H9 (cell line): Measurements from ENCODE around the gene RIOK2. TPM values are rescaled to one million over a fixed set of nuclear protein-coding genes. Genes with fewer than 3 reads are reported as not detected.

Experiments used
- DNase-seq: peaks from one replicate; pipeline ENCODE4 v3.0.0-alpha.2; 2017
- H2AFZ ChIP-seq: one replicate; pipeline ENCODE4 v1.6.1; 2013; ENCODE audit warnings: mild to moderate bottlenecking, low read length, control low read depth, moderate library complexity
- H2AK5ac ChIP-seq: 2 replicates; pipeline ENCODE4 v1.6.1; 2013; ENCODE audit warnings: low read length, control low read depth, mixed read lengths; ENCODE audit not compliant: insufficient read length
- H2BK120ac ChIP-seq: one replicate; pipeline ENCODE4 v1.6.1; 2013; ENCODE audit warnings: low read depth, mild to moderate bottlenecking, low read length, control low read depth, inconsistent platforms; ENCODE audit not compliant: poor library complexity, severe bottlenecking
- H2BK12ac ChIP-seq: 2 replicates; pipeline ENCODE4 v1.6.1; 2013; ENCODE audit warnings: low read length, control low read depth, mixed read lengths, low read depth; ENCODE audit not compliant: insufficient read length
- H2BK15ac ChIP-seq: 2 replicates; pipeline ENCODE4 v1.6.1; 2013; ENCODE audit warnings: low read depth, low read length, control low read depth
- H2BK20ac ChIP-seq: one replicate; pipeline ENCODE4 v1.6.1; 2013; ENCODE audit warnings: low read depth, mild to moderate bottlenecking, low read length, control low read depth, inconsistent platforms; ENCODE audit not compliant: poor library complexity, severe bottlenecking
- H2BK5ac ChIP-seq: 2 replicates; pipeline ENCODE4 v1.6.1; 2013; ENCODE audit warnings: low read length, control low read depth, mixed read lengths; ENCODE audit not compliant: insufficient read length
- H3K14ac ChIP-seq: 2 replicates; pipeline ENCODE4 v1.6.1; 2013; ENCODE audit warnings: low read length, control low read depth; ENCODE audit not compliant: insufficient read depth
- H3K18ac ChIP-seq: 2 replicates; pipeline ENCODE4 v1.6.1; 2013; ENCODE audit warnings: low read depth, mild to moderate bottlenecking, mixed read lengths, low read length, control low read depth; ENCODE audit not compliant: insufficient read length
- H3K23ac ChIP-seq: 2 replicates; pipeline ENCODE4 v1.6.1; 2013; ENCODE audit warnings: low read length, control low read depth, mixed read lengths, low read depth; ENCODE audit not compliant: insufficient read length
- H3K23me2 ChIP-seq: 2 replicates; pipeline ENCODE4 v1.6.1; 2013; ENCODE audit warnings: low read depth, mild to moderate bottlenecking, mixed read lengths, low read length, control low read depth; ENCODE audit not compliant: insufficient read length, poor library complexity, severe bottlenecking
- H3K27ac ChIP-seq: 2 replicates; pipeline ENCODE4 v1.5.1; 2013; ENCODE audit warnings: low read length, control low read depth, mixed read lengths, low read depth; ENCODE audit not compliant: insufficient read length
- H3K27me3 ChIP-seq: 2 replicates; pipeline ENCODE4 v1.6.1; 2013; ENCODE audit warnings: low read length, control low read depth, inconsistent platforms; ENCODE audit not compliant: insufficient read depth
- H3K4ac ChIP-seq: 2 replicates; pipeline ENCODE4 v1.6.1; 2013; ENCODE audit warnings: low read depth, mild to moderate bottlenecking, control low read depth, inconsistent platforms, low read length, moderate library complexity
- H3K4me1 ChIP-seq: 2 replicates; pipeline ENCODE4 v1.6.1; 2013; ENCODE audit warnings: low read length, control low read depth, inconsistent platforms; ENCODE audit not compliant: insufficient read depth
- H3K4me2 ChIP-seq: 2 replicates; pipeline ENCODE4 v1.6.1; 2013; ENCODE audit warnings: low read length, control low read depth, mixed read lengths; ENCODE audit not compliant: insufficient read length, insufficient read depth
- H3K56ac ChIP-seq: 2 replicates; pipeline ENCODE4 v1.6.1; 2013; ENCODE audit warnings: low read depth, mild to moderate bottlenecking, mixed read lengths, low read length, control low read depth; ENCODE audit not compliant: insufficient read length
- H3K79me1 ChIP-seq: 2 replicates; pipeline ENCODE4 v1.6.1; 2013; ENCODE audit warnings: low read depth, mild to moderate bottlenecking, moderate library complexity, low read length, control low read depth, inconsistent platforms; ENCODE audit not compliant: insufficient read depth, poor library complexity, severe bottlenecking
- H3K79me2 ChIP-seq: 2 replicates; pipeline ENCODE4 v1.6.1; 2013; ENCODE audit warnings: low read length, control low read depth, inconsistent platforms; ENCODE audit not compliant: insufficient read depth
- H3K9ac ChIP-seq: 2 replicates; pipeline ENCODE4 v1.6.1; 2013; ENCODE audit warnings: low read length, control low read depth, mixed read lengths; ENCODE audit not compliant: insufficient read length; ENCODE audit errors: extremely low read depth
- H3K9me3 ChIP-seq: one replicate; pipeline ENCODE4 v1.6.1; 2013; ENCODE audit warnings: low read depth, low read length, inconsistent platforms; ENCODE audit not compliant: control insufficient read depth
- H3T11ph ChIP-seq: one replicate; pipeline ENCODE4 v1.6.1; 2013; ENCODE audit warnings: mild to moderate bottlenecking, low read length, control low read depth, inconsistent platforms
- H4K20me1 ChIP-seq: one replicate; pipeline ENCODE4 v1.6.1; 2013; ENCODE audit not compliant: control insufficient read depth, insufficient read length, insufficient read depth
- H4K5ac ChIP-seq: 2 replicates; pipeline ENCODE4 v1.6.1; 2013; ENCODE audit warnings: low read depth, mild to moderate bottlenecking, mixed read lengths, low read length, control low read depth; ENCODE audit not compliant: insufficient read length
- H4K8ac ChIP-seq: replicated peaks from 2 replicates; pipeline ENCODE4 v1.6.1; 2013; ENCODE audit warnings: low read length, control low read depth, mixed read lengths, low read depth; ENCODE audit not compliant: insufficient read length
- H4K91ac ChIP-seq: 2 replicates; pipeline ENCODE4 v1.6.1; 2013; ENCODE audit warnings: low read depth, mild to moderate bottlenecking, moderate library complexity, mixed read lengths, low read length, control low read depth; ENCODE audit not compliant: insufficient read length
- H3K27ac Mint-ChIP-seq, 3 experiments: 2 replicates in 2 of 3; 3 replicates in 1 of 3; pipeline ENCODE4 v1.8.0; 2020 to 2021; ENCODE audit warnings: mixed read lengths in 3 of 3, mild to moderate bottlenecking in 1 of 3, moderate library complexity in 1 of 3
- H3K27me3 Mint-ChIP-seq: 2 replicates; pipeline ENCODE4 v1.8.0; 2021; ENCODE audit warnings: low read depth, mild to moderate bottlenecking, moderate library complexity, mixed read lengths
- H3K36me3 Mint-ChIP-seq, 3 experiments: 2 replicates in 2 of 3; 3 replicates in 1 of 3; pipeline ENCODE4 v1.8.0; 2020 to 2021; ENCODE audit warnings: low read depth in 3 of 3, mixed read lengths in 3 of 3; ENCODE audit not compliant: insufficient read depth in 1 of 3
- H3K4me1 Mint-ChIP-seq, 2 experiments: 2 replicates each; pipeline ENCODE4 v1.8.0; 2020; ENCODE audit warnings: mixed read lengths in 2 of 2
- H3K4me3 Mint-ChIP-seq, 2 experiments: 2 replicates in 1 of 2; 3 replicates in 1 of 2; pipeline ENCODE4 v1.8.0; 2020 to 2021; ENCODE audit warnings: mild to moderate bottlenecking in 2 of 2, mixed read lengths in 2 of 2, moderate library complexity in 1 of 2
- H3K9me3 Mint-ChIP-seq, 2 experiments: 2 replicates in 1 of 2; 3 replicates in 1 of 2; pipeline ENCODE4 v1.8.0; 2020; ENCODE audit warnings: mild to moderate bottlenecking in 2 of 2, mixed read lengths in 2 of 2, moderate library complexity in 1 of 2
- WGBS: extraction: QIAGEN DNeasy Blood & Tissue Kit; methylation state at CpG from one replicate; pipeline ENCODE4 v1.1.7; 2013; ENCODE audit warnings: missing lambda C conversion rate, low lambda C conversion rate, mixed read lengths; ENCODE audit not compliant: insufficient read length; ENCODE audit errors: extremely low coverage; 5-methylcytosine and 5-hydroxymethylcytosine counted together
- total RNA-seq: library from RNA; stranded (reverse); gene quantifications from 2 replicates; pipeline ENCODE4 v1.2.1, GENCODE V29; 2021
- TF ChIP-seq, protein P1 (sequence below): fragments of 200-600 bp; sonication (generic); conservative IDR thresholded peaks from 3 replicates; pipeline ENCODE4 v1.8.0; 2021; ENCODE audit warnings: antibody characterized with exemption, mild to moderate bottlenecking

RIOK2 gene
- total RNA-seq, 1 experiment from 2014 or later: 39.5 TPM

DNA sequence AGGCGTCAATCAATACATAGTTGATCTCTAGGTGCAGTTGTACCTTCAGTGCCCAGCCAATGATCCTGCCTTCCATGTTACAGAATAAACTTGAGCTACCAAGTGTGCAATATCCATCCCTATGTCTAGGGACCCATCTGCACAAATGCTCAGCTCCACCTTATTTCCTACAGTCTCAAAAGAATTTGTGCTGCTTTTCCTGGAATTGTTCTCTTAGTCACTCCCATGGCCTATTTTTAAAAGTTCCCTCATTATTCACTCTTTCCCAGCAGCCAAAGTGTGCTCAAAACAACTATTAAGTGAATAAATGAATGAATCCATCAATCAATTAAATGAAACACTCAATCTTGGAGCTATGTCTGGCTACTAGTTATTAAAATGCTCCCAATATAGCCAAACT lies 55.3 kb downstream of the RIOK2 start:
- H3K27me3 Mint-ChIP-seq: no peaks in the 10 kb centered on the region
- Histone ChIP-seq H2BK20ac (no peak overlapping the region), H3K27ac (no peak overlapping the region), H3K9me3 (no peaks in the 10 kb centered on the region), H3K9ac (no peak overlapping the region), H3K79me1 (no peaks in the 10 kb centered on the region), H2AK5ac (no peak overlapping the region), H2BK15ac (no peak overlapping the region), H4K91ac (no peak overlapping the region), H3K14ac (no peak overlapping the region), H2BK120ac (no peak overlapping the region), H3K79me2 (no peaks in the 10 kb centered on the region), H3K4me2 (no peak overlapping the region), H4K8ac (no peak overlapping the region), H3T11ph (no peak overlapping the region), H3K56ac (no peak overlapping the region), H3K23ac (no peak overlapping the region), H3K23me2 (no peaks in the 10 kb centered on the region), H3K18ac (no peak overlapping the region), H2BK5ac (no peak overlapping the region), H3K27me3 (no peaks in the 10 kb centered on the region), H4K20me1 (no peaks in the 10 kb centered on the region), H2AFZ (no peak overlapping the region), H3K4me1 (no peaks in the 10 kb centered on the region), H2BK12ac (no peak overlapping the region), H3K4ac (no peak overlapping the region), H4K5ac (no peak overlapping the region)
- TF ChIP-seq, protein P1, sequence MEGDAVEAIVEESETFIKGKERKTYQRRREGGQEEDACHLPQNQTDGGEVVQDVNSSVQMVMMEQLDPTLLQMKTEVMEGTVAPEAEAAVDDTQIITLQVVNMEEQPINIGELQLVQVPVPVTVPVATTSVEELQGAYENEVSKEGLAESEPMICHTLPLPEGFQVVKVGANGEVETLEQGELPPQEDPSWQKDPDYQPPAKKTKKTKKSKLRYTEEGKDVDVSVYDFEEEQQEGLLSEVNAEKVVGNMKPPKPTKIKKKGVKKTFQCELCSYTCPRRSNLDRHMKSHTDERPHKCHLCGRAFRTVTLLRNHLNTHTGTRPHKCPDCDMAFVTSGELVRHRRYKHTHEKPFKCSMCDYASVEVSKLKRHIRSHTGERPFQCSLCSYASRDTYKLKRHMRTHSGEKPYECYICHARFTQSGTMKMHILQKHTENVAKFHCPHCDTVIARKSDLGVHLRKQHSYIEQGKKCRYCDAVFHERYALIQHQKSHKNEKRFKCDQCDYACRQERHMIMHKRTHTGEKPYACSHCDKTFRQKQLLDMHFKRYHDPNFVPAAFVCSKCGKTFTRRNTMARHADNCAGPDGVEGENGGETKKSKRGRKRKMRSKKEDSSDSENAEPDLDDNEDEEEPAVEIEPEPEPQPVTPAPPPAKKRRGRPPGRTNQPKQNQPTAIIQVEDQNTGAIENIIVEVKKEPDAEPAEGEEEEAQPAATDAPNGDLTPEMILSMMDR: no peak
- peaks cover 0 to 4% of the 10 kb centered on the region in 2 experiments; a peak in 2 of 4 replicates for H3K4me1 Mint-ChIP-seq
- H3K9me3 Mint-ChIP-seq: peaks cover 0 to 2% of the 10 kb centered on the region in 2 experiments; a peak in 1 of 5 replicates
- no peak overlapping the region for H3K4me3 Mint-ChIP-seq
- no CpG with 5 or more reads among the region's 1 CpG for WGBS
- H3K36me3 Mint-ChIP-seq: peaks cover 0 to 3% (median 0%) of the 10 kb centered on the region in 3 experiments; a peak in 2 of 7 replicates
- DNase-seq: no peak
- H3K27ac Mint-ChIP-seq: no peak overlapping the region
